ENCODE data around the gene TBX2.
A peak's percentile ranks its signal among the peaks of the same experiment; 100 is the strongest.
"Not testable (repeated sequence)": the region's sequence is repeated elsewhere in the genome, so short reads cannot be mapped to it uniquely, and the experiment has no call there.

The TBX2 gene

DNA sequence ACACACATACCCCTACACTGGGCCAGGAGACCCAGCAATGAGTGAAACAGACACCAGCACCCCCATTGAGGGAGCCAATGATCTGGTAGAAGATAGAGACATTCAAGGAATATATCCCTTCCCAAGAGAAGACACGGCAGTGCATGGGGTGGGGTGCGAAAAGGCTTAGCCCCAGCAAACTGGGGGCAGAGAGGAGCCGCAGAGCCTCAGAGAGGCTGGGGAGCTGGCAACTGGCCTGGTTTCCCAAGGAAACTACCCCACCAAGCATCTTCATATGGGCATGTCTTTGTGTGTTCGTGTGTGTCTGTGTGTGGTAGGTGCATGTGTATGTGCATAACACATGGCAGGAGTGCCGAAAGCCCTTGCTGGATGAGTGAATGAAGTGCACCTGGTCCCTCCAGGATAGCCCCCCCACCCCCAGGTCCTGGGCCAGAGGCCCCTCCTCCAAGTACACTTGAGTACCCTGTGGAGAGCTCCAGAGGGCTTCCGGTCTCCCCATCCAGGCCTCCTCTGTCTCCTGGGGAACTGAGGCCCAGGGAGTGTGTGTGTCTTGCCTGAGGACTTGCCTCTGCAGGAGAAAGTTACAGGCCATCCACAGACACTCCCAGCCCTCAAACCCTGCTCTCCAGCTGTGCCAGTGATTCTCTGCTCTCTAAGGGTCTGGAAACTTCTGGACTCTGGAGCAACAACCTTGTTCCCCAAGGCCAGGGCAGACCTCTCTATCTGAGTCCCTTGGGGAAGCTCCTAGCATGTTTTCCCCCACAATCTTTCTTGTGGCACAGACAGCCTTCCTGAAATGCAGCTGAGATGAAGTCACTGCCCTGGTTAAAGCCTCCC lies 15.9 kb downstream of the TBX2 start:
- no peak for DNase-seq

DNA sequence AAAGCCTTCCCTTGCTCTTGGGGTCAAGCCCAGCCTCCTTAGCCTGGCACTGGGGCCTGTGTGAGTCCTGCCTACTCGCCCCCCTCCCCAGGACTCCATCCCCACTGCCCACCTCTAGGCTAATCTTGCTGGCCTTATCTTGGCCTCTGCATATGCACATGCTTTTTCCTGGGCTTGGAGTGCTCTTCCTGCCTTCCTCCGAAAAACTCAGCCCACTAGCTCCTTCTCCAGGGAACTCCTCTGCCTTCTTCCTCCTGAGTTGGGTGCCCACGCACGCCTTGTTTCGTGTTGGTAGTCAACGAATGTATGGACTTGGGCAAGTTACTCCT lies 16.5 kb downstream of the TBX2 start:
- DNase-seq = no peak

DNA sequence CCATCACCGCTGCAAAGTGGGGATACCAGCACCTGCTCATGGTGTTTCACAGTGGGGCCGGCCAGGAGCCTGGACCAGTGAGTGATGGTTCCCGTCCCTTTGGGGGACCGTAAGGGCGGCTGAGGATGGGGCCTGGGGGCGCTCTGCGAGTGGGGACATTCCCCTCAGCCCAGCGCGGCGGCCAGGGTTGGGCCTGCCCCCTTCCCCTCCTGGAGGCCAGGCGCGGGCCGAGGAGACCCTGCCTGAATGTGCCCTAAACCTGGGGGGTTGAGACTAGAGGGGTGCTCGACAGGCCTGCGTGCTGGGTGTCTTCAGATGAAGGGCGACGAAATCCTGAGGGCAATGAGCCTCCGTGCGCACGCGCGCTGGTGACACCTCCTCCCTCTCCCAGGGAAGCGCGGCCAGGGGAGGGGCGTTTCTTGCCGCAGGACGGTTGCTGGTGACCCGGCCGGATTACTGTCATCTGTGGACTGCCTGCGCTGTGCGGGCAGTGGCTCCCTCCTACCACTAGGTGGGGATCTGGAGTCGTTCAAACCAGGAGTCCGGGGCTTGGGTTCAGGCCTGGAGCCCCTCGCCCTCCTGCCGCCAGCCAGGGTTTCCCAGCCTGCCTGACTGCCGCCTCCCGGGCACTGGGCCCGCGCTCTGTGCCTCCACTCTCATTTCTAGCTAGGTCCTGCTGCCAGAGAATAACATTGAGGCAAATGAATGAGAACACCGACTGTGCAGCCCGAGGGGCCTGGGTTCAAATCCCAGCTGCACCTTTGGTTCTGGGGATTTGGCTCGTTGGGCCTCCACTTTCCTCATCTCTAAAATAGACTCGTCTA lies 17.1 kb downstream of the TBX2 start:
- DNase-seq = peak; percentile 32

DNA sequence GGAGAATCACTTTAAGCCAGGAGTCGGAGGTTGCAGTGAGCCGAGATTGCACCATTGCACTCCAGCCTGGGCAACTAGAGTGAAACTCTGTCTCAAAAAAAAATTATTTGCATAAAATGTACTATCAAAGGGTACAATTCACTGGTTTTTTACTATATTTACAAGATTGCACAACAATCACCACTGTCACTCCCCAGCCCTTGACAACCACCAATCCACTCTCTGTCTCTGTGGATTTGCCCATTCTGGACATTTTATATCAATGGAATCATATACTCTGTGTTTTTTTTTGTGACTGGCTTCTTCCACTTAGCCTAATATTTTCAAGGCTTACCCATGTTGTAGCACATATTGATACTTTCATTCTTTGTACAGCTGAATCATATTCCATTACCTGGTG lies 18.8 kb downstream of the TBX2 start:
- no peak for DNase-seq

DNA sequence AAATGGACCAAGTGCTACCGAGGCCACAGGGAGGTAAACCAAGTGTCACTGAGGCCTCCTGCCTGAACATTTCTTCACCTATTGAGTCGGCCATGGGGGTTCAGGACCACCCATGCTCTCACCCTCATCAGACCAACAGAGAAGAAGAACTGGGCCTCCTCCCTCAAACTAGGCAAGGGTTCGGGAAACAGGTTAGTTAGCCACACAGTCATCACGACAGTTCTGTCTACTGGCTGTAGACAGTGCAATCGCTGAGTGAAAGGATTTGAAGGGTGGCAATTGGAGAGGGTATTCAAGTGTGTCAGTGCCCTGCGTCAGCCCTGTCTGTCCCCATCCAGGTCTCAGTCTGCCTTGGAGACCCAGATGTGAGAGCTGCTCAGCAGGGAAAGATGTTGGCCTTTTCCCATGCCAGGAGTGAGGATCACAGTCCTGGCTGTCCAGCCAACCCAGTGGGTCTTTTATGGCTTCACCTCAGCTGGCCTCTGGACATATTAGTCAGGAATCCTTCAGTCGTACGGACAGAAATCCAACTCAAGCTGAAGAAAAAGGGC lies 19.9 kb downstream of the TBX2 start:
- DNase-seq = no peak

DNA sequence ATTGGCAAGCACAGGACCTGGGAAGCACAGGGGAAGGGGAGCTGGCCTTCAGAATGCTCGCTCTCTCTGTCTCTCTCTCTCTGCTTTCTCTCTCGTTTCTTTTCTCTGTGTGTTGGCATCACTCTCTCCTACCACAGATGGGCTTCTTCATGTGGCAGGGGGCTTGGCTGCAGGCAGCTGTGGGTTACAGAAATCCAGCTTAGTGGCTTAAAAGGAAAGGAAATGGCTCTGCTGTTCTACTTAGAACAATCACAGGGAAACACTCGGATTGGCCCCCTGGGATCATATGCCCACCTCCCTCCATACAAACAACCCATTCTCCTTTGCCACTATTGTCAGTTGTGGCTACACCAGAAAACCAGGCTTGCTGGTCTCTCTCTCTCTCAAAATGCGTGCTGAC lies 20.4 kb downstream of the TBX2 start:
- no peak for DNase-seq

DNA sequence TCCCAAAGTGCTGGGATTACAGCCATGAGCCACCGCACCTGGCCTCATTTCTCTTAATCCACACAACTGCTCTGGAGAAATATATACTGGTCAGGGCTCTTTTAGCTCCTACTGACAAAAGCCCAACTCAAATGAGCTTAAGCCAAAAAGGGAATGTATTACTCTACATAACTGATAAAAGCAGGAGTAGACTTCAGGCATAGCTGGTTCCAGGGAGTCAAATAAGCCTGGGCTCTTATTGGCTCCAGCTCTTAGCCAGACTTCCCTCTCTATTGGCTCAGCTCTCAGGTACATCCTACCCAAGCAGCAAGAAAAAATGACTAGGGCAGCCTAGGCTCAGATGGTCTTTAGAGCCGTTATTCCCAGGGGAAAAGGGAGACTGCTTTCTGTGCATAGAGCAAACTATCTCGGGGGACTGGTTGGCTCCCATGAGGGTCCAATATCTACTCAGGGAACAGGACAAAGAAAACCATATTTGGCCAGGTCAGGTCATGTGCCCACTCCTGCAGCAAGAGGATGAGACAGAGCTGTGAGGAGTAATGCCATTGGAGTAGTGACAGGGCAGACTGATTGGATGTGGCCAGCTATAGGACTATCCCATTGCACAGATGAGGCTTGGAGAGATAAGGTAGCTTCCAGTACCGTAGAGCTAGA lies 21.2 kb downstream of the TBX2 start:
- DNase-seq = no peak

DNA sequence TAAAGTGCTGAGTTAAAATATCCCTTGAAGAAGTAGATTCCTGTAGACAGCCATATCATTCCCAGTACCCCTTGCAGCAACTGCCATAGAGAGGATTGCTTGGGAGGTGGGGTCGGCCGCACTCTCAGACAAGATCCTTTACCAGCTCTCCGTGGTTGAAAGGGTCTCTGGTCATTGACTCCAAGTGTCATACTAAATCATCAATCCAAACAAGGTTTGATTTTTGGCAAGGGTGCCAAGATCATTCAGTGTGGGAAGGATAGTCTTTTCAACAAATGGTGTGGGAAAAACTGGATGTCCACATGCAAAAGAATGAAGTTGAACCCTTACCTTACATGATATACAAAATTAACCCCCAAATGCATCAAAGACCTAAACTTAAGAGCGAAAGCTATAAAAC lies 21.8 kb downstream of the TBX2 start:
- DNase-seq = no peak

DNA sequence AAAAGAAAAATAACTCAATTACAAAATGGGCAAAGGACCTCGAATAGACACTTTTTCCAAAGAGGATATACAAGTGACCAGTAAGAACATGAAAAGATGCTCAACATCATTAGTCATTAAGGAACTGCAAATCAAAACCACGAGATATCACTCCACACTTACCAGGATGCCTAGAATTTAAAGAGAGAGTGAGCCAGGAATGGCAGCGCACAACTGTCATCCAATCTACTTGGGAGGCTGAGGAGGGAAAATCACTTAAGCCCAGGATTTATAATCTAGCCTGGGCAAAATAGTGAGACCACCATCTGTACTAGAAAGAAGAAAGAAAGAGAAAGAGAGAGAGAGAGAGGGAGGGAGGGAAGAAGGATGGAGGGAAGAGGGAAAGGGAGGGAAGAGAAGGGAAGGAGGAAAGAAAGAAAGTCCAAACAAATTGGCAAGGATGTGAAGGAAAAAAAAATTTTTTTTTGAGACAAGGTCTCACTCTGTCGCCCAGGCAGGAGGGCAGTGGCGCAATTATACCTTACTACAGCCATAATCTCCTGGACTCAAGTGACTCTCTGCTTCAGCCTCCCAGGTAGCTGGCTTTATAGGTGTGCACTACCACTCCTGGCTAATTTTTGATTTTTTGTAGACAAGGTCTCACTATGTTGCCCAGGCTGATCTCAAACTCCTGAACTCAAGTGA lies 22.6 kb downstream of the TBX2 start:
- DNase-seq = no peak

DNA sequence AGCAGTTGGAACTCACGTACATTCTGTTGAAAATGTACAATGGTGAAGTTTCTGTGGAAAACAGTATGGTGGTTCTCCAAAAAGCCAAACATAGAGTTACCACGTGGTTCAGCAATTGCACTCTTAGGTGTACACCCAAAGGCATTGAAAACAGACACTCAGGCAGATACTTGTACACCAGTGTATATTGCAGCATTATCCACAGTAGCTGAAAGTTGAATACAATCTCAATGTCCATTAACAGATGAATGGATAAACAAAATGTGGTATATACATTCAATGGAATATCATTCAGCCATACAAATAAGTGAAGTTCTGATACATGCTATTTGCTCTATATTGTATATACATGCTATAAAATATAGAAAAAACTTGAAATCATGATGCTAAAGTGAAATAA lies 23.2 kb downstream of the TBX2 start:
- DNase-seq = no peak

DNA sequence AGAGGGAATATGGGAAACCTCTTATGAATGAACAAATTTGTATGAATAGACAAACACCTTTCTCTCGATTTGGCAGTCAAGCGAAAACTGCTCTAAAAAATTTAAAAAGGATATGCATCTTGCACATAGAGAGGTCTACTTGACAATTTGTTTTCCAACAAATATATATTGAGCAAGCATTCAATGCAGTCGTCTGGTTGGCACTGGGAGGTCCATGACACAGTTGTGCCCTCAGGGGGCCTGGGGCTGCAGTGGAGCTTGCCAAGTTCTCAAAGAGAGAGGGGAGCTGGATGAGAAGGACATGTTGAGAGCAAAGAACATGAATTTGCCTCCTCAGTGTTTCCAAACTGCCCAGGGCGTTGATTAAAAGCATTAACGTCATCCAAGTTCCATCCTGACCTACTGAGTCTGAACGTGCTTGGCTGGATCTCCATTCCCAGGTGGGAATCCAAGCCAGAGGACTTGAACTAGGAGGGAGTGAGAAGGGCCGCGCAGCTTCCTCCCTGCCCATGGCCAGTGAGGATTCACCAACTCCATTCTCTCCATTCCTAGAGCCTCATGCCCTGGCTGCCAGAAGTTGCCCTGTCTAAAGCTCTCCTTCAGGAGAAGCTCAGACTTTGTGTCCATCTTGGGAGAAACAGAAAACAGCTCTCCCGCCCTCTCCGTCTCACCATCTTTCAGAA lies 24.5 kb downstream of the TBX2 start:
- no peak for DNase-seq

DNA sequence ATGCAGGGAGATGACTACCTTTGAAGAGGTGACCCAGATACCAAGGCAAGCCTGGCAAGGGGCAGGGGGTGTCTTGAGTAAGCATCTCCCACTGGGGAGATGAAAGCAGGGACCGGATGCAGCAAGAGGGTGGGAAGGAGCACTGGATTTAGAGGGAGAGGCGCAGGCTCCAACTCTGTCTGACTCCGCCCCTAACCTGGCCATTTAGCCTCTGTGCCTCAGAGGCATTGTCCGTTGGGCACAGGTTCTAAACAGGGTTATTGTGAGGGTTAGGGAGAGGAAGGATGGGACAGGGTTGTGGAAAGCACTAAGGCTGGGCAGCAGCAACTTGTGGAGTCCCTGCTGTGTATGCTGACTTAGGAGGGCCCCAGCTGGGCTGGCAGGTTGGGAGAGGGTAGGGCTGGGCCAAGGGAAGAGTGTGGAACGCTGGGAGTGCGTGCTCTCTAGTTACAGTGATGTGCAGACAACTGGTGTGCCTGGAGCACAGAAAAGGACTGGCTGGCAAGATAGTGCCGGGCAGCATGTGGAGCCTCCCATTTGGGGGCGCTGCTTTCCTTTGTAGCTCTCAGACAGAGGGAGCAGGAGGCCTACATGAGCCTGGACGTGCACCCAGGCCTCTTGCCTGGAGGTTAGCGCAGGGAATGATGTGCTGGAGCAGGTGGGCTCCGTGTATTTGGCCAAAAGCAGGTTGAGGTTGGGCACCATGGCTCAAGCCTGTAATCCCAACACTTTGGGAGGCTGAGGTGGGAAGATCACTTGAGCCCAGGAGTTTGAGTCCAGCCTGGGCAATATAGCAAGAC lies 26.2 kb downstream of the TBX2 start:
- no peak for DNase-seq

DNA sequence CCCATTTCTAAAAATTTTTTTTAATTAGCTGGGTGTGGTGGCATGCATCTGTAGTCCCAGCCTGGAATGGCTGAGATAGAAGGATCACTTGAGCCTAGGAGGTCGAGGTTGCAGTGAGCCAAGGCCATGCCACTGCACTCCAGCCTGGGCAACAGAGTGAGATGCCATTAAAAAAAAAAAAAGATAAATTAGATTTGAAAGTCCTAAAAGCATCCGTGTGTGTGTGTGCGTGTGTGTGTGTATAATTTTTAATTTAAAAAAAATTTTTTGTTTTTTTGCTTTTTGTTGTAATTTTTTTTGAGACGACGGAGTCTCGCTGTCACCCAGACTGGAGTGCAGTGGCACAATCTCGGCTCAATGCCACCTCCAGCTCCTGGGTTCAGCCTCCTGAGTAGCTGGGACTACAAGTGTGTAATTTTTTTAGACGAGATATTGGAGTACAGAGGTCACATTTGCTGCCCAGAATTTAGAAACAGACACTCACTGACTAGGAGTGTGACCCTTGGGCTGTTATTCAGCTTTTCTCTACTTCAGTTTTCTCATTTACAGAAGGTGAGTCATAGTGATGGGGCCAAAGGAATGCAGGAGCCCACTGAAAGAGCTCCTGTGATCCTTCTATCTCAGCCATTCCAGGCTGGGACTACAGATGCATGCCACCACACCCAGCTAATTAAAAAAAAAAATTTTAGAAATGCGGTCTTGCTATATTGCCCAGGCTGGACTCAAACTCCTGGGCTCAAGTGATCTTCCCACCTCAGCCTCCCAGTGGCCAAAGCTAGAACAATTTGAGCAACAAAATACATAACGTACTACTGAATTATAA lies 27.1 kb downstream of the TBX2 start:
- DNase-seq = no peak

DNA sequence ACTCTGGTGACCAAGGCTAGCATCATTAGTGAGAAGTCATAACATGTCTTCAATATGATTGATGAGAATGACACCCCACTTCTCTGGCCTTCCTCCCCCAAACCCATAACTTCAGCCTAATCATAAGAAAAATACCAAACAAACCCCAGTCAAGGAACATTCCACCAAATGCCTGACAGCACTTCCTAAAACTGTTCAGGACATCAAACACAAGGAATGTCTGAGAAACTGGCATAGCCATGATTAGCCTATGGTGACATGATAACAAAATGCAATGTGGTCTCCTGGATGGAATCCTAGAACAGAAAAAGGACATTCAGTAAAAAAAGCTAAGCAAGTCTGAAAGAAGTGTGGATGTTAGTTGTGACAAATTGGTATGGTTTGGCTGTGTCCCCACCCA lies 27.9 kb downstream of the TBX2 start:
- no peak for DNase-seq

DNA sequence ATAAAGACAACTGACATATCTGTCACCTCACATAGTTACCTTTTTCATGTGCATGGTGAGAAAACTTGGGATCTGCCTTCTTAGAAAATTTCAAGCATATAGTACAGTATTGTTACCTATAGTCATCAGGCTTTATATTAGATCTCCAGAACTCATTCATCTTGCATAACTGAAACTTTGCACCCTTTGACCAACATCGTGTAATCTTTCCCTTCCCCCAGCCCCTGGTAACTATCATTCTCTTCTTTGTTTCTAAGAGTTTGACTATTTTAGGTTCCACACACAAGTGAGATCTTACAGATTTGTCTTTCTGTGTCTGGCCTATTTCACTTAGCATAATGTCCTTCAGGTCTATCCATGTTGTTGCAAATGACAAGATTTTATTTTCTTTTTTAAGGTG lies 29.6 kb downstream of the TBX2 start:
- no peak for DNase-seq

DNA sequence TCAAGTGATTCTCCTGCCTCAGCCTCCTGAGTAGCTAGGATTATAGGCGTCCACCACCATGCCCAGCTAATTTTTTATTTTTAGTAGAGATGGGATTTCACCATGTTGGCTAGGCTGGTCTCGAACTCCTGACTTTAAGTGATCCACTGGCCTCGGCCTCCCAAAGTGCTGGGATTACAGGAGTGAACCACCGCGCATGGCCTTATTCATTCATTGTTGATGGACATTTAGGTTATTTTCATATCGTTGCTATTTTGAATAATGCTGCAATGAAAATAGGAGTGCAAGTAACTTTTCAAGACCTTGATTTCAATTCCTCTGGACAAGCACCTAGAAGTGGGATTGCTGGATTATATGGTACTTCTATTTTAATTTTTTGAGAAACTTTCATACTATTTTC lies 30.2 kb downstream of the TBX2 start:
- not testable (repeated sequence) for DNase-seq

DNA sequence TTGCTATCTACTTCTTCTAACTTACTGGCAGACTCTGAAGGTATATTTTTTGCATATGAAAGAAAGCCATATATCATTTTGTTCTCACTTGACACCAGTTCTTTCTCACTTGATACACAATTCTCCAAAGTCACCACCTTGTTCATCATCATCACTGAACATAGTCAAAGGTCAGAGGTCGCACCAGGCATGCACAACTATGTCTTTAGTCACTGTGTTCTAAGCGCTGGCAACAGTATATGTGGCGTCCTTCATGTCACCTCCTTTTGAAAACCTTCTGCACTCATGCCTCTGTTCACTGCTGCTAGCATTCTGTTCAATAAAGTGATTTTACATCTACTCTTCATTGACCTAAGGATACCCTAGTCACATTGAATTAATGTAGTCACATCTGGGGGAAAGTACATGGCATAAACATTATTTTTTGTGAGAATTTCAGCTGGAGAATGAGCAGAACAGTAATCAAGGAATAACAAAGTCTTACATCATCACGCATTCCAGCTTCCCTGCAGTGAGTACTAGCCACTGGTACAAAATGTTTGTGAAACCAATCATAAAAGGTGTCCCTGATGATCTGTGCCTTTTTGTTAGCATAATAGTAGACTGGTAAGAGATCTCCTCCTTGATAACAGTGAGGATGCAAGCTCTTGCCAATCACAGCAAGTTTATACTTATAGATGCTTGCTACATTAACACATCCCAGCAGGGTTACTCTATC lies 32.1 kb downstream of the TBX2 start:
- DNase-seq = no peak

DNA sequence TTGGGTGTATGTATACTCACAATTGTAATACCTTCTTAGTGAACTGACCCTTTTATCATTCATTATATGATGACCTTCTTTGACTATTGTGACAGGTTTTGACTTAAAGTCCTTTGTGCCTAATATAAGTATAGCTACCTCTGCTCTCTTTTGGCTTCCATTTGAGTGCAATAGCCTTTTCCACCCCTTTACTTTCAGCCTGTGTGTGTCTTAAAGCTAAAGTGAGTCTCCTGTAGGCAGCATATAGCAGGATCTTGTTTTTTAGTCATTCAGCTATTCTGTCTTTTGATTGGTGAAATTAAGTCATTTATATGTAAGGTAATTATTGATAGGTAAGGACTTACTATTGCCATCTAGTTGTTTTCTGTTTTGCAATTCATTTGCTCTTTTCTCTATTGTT lies 36.6 kb downstream of the TBX2 start:
- DNase-seq = no peak

DNA sequence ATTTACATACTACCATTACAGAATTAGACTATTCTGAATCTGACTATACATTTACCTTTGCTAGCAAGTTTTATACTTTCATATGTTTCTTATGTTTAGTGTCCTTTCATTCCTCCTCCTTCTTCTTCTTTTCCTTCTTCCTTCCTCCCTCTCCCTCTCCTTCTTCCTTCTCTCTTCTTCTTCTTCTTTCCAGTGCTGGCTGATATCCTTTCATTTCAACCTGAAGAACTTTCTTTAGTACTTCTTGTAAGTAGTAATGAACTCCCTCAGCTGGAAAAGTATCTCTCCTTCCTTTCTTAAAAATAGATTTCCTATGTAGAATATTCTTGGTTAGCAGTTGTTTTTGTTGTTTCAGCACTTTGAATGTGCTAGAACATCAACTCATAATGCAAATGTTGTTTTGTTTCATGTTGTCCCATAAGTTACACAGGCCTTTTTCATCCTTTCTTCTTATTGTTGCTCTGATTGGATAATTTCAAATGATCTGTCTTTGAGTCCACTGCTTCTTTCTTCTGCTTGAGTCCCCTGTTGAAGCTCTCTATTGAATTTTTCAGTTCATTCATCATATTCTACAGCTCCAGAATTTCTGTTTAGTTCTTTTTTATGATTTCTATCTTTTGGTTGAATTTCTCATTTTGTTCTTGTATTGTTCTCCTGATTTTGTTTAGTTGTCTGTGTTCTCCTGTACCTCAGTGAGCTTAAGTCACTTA lies 37.5 kb downstream of the TBX2 start:
- DNase-seq = no peak
